GM12874 (cell line): ENCODE results near the gene ADGRG2.

ENCODE experiments used
- CTCF ChIP-seq: IDR thresholded peaks from 2 replicates; pipeline ENCODE4 v1.5.1; 2011; ENCODE audit warnings: low read depth, mild to moderate bottlenecking, control low read depth, low read length, moderate library complexity; ENCODE audit not compliant: insufficient read depth

ADGRG2 gene

GRCh38 chrX:18983666-18984380, 138.4 kb downstream of the ADGRG2 start, which contains the start of gene PHKA2:
TSS of gene PHKA2 (minus strand) at chrX:18984114. CDS start at chrX:18983932, 182 bp downstream.
- TF ChIP-seq CTCF = no peak

DNA sequence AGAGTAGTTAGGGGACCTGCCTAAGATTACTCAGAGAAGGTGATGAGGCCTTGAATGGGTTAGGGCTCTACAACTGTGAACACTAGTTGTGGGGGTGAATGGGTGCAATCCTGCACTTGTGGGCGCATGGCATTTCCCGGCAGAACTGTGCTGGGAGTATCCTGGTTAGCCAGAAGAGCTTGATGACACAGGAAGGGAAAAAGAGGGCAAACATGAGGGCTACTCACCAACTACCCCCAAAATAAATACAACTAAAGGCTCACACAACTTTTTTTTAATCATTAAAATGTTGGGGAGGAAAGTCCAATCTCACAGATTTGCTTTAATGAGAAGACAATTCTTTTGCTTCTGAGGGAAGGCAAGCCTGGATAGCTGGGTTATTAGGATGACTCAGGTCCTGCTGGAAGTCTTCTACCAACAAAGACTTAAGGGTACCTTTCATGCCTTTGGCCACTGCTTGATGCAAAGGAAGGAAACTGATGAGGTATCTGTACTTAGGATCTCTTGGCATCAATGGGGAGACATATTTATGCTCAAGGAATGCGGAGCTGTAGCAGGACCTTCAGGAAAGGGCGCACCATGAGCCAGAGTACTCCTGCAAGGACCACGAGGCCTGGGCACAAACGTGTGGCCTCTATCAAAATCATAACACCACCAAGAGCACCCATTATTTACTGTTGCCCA, 141.0 kb downstream of the ADGRG2 start:
- no peak for TF ChIP-seq CTCF

DNA sequence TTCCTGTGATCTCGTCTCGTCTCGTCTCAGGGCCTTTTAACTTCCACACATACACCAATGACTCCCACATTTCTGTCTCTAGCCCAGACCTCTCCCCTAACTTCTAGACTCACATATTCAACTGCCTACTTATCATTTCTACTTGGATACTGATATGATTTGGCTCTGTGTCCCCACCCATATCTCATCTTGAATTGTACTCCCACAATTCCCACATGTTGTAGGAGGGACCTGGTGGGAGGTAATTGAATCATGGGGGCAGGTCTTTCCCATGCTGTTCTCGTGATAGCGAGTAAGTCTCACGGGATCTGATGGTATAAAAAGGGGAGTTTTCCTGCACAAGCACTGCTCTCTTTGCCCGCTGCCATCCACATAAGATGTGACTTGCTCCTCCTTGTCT, 147.3 kb downstream of the ADGRG2 start:
- TF ChIP-seq CTCF = no peak

DNA sequence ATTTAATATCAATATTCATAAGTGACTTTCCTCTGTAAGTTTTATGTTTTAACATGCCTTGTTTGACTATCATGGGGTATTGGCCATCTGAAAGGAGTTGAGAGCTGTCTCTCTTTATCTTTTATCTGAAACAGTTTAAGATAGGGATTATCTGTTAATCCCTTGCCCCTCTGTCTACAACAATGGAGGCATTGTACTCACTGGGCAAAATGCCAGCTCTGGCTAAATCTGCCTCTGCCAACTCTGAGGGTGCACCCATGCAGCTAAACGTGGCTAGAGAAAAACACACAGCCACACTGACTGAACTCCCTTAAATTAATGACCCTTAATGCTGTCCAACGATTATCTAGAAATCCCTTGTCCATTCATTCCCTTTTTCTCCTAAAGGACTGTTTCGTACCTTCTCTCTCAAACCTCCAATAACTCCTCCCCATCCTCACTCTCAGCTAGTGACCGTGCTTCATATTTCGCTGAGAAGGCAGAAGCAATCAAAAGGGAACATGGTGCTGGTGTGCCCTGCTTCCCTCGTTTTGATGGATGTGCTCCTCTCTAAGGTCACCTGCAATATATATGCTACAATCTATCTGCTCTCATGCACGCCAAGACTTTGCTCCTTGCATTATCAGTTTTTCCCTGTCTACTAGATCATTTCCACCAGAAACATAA, 148.6 kb downstream of the ADGRG2 start:
- no peak for TF ChIP-seq CTCF

DNA sequence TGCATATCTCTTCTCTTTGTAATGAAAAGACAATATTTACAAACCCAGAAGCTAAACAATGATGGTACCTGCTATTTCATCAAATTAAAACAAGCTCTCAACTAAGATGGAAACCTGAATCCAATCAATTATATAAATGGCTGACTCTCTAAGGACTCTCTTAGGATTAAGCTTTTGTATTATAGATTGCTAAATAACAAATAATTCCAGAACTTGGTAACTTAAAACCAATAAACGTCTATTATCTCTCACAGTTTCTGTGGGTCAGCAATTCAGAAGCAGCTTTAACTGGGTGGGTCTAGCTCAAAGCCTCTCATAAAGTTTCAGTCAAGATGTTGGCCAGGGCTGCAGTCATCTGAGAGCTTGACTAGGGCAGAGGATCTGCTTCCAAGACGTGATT, 150.8 kb downstream of the ADGRG2 start:
- TF ChIP-seq CTCF = no peak

GRCh38 chrX:18970465-18970864, 151.8 kb downstream of the ADGRG2 start:
- TF ChIP-seq CTCF = no peak

GRCh38 chrX:18966624-18967023, 155.6 kb downstream of the ADGRG2 start:
- TF ChIP-seq CTCF = no peak
